Stimulated activated CD8-positive, alpha-beta memory T cell treated with anti-CD3 and anti-CD28 coated beads, Interleukin-12 subunit alpha, Interleukin-12 subunit beta, amount 100 ng/mL, for 24 hours (primary cell): ENCODE data around the gene SCAPER.
"Not testable (repeated sequence)": the region's sequence is repeated elsewhere in the genome, so short reads cannot be mapped to it uniquely, and the experiment has no call there.

Source experiments
- DNase-seq: peaks from one replicate; pipeline ENCODE4 v3.0.0-alpha.2; 2020; ENCODE audit errors: extremely low read depth

The SCAPER gene

DNA sequence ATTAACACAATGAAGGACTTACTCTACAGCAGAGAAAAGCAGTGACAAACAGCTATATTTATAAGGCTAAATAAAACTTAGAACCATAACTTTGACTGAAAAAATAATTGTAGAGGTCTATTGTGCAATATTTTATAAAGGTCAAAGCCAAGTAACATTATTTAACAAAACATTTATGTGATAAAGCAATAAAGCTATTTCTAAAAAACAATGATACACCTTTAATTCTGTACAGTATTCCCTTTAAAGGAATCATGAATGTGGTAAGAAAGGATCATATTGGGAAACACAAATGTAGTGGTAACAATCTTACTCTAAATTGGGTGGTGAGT is 332.2 kb downstream of the SCAPER start:
- no peak for DNase-seq

- DNase-seq: no peak
These were observed 338.9 kb downstream of the SCAPER start for GRCh38 chr15:76566276-76566675.

GRCh38 chr15:76565366-76565765 is 339.8 kb downstream of the SCAPER start:
- DNase-seq: no peak

GRCh38 chr15:76555247-76555646 is 349.9 kb downstream of the SCAPER start:
- DNase-seq: no peak

- DNase-seq: no peak
These were observed 351.6 kb downstream of the SCAPER start for GRCh38 chr15:76553564-76553963.

- no peak for DNase-seq
These were observed 352.0 kb downstream of the SCAPER start for GRCh38 chr15:76553102-76553501.

DNA sequence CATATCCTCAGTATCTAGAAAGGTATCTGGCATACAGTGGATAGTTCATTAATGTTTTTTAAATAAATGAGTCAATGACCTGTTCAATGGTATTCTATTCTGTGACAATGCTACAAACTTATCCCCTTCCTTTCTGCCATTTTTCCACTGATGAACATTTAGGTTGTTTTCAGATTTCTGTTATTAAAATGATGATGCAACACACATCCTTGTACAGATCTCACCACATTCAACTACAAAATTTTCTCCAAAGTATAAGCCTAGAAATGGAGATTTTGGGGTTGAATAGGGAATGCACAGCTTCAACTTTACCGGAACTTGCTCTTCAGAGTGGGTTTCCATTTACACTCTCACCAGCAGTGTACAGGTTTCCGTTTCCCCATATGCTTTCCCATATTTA is 358.3 kb downstream of the SCAPER start:
- DNase-seq: no peak

DNA sequence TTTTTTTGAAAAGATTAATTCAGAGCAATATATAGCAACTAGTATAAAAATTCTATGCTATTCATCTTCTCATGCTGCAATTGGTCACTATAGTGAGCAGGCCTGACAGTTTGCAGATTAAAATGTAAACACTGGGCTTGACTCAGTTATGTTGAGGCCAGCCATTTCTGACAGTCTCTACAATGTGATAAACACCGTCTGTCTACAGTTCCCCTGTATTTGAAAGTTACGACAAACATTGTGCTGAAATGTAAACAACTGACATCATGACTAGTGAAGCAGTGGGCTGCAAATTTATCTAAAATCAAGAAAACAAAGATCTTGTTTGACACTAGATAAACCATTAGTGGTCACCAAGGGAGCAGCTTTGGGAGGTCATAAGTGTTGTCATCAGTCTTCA is 371.1 kb downstream of the SCAPER start:
- no peak for DNase-seq

DNA sequence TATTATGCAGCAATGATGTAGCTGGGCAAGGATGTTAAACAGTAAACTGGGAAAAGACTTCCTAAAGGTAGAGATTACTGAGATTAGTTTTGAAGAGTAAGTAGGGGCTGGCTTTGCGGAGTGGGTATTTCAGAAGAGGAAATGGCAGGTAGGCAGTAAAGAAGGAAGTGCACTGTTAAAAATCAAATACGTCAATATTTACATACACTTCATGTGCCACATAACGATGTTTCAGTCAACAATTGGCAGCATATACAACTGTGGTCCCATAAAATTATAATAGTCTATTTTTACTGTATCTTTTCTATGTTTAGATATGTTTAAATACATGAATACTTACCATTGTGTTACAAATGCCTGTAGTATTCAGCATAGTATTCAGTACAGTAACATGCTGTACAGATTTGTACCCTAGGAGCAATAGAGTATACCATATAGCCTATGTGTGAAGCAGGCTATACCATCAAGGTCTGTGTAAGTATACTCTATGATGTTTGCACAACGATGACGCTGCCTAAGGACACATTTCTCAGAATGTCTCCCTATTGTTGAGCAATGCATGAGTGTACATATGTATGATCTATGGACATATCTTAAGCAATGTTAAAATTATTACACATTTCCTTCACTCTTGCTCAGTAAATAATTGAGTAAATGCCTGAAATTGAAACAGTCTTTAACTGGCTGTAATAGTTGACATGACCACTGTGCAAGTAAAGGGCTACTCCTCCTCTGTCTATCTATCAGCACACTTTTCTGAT is 371.9 kb downstream of the SCAPER start:
- DNase-seq: no peak

GRCh38 chr15:76529911-76530310 is 375.2 kb downstream of the SCAPER start:
- no peak for DNase-seq

- DNase-seq: no peak
These were observed 379.0 kb downstream of the SCAPER start for GRCh38 chr15:76526111-76526510.

- no peak for DNase-seq
These were observed 387.2 kb downstream of the SCAPER start for GRCh38 chr15:76517910-76518309.

DNA sequence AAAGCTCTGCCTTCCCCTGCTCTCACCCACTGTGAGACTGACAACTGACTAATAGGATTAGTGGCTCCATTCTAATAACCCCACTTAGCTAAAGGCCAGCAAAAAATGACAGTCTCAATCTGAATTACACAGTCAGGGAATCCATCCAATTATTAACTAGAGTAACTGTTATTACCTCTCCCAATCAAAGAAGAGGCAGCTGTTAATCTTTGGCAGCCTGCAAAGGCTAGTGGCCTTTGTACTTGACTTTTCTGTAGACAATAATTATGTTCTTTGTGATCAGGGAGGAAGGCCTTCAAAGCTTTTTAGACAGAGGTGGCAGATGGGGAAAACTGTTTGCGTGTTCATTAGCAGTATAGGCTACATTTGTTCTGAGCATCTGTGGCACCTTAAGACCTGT is 390.9 kb downstream of the SCAPER start:
- DNase-seq: no peak

DNA sequence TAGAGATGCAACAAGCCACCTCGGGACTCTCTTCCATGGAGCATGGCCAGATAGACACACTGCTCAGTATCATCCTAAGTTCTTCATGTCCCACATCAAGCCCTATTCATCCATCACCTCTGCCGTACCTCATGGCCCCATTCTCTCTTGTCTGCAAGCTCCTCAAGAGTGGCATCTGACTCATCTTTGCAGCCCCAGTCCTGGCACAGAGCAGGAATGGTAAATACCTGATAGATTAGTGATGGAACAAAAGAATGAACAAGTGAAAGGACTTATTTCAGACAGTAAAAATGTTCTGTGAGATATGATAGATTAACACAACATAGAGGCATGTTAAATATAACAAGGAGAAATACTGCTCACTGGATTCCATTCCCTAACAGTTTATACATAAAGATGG is 392.2 kb downstream of the SCAPER start:
- DNase-seq: no peak

DNA sequence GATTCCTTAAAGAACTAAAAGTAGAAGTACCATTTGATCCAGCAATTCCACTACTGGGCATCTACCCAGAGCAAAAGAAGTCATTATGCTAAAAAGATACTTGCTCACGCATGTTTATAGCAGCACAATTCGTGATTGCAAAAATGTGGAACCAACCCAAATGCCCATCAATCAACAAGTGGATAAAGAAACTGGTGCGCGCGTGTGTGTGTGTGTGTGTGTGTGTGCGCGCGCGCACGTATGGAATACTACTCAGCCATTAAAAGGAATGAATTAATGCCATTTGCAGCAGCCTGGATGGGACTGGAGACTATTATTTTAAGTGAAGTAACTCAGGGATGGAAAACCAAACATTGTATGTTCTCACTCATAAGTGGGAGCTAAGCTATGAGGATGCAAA is 394.5 kb downstream of the SCAPER start:
- not testable (repeated sequence) for DNase-seq

GRCh38 chr15:76503804-76504203 is 401.3 kb downstream of the SCAPER start:
- no peak for DNase-seq

GRCh38 chr15:76503121-76503520 is 402.0 kb downstream of the SCAPER start:
- DNase-seq: no peak

DNA sequence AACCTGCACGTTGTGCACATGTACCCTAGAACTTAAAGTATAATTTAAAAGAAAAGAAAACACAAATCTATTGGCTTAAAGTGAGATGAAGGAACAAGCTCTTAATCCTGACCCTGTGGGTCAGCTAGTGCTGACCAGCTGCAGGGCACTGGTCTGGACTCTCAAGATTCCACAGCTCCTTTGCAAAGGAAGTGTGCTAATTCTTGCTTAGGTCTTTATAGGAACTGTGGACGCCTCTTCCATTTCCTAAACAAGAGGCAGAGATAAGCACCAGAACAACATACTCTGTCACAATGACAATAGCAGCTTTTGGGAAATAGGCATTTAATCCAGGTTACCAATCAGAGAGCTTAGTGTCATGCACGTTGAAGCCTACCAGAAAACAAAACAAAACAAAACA is 402.5 kb downstream of the SCAPER start:
- DNase-seq: no peak

DNA sequence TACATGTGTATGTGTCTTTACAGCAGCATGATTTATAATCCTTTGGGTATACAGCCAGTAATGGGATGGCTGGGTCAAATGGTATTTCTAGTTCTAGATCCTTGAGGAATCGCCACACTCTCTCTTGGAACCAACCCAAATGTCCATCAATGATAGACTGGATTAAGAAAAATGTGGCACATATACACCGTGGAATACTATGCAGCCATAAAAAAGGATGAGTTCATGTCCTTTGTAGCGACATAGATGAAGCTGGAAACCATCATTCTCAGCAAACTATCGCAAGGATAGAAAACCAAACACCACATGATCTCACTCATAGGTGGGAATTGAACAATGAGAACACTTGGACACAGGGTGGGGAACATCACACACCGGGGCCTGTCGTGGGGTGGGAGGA is 403.0 kb downstream of the SCAPER start:
- DNase-seq: not testable (repeated sequence)

- no peak for DNase-seq
These were observed 403.4 kb downstream of the SCAPER start for GRCh38 chr15:76501726-76502125.

DNA sequence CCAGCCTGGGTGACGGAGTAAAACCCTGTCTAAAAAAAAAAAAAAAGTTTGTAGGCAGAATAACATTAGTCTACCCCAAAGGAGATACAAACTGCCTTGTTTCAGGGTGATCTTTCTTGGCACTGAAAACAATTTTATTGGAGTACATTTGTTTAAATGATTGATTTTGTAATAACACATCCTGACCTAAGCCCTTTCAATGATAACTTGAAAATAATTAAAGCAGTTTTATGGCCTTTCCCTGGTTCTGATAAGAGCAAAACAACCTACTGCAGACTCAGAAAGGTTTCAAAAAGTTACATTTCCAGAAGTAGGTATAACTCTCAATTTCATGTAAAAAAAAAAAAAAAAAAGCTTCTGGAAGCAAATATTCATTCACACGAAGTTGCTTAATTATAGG is 404.1 kb downstream of the SCAPER start:
- no peak for DNase-seq

DNA sequence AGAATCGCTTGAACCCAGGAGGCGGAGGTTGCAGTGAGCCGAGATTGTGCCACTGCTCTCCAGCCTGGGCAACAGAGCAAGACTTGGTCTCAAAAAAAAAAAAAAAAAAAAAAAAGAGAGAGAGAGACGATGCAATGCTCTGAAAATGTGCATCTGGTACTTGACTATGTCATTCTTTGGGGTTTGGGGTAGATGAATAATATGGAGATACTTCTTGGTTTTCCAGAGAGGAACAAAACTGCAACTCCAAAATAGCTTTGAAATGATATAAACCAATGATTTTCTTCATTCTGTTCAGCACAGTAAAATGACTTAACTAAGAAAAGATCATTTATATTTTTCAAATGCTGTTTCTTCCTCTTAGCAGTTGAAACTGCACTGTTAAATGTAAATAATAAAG is 409.7 kb downstream of the SCAPER start:
- no peak for DNase-seq

DNA sequence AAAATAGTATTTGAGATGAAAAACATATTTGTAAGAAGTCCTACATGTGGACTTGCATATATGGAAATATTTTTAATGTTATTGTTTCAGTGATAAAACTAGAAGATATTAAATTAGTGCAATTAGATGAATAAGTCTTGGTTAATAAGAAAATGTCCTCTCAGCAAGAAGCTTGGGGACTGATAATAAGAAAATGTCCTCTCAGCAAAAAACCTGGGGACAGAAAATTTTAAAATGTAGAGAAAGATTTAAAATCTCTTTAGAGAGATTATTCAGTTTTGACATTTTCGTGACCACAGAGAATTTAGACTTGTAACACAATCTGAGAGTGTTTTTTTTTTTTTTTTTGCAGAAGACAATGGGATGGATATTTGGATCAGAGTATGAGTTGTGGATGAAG is 412.6 kb downstream of the SCAPER start:
- no peak for DNase-seq

DNA sequence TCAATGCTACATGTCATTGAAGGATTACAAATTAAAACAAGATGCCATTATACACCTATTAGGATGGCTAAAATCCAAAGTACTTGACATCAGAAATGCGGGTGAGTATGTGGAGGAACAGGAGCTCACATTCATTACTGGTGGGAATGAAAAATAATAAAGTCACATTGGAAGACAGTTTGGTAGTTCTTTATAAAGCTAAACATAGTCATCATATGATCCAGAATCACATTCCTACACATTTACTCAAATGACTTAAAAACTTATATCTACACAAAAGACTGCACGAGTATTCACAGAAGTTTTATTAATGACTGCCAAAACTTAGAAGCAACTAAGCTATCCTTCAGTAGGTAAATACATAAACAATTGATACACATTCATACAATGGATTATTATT is 421.4 kb downstream of the SCAPER start:
- no peak for DNase-seq
